GM19023 (cell line): Measurements from ENCODE around the gene BBOF1.
A peak's percentile ranks its signal among the peaks of the same experiment; 100 is the strongest.

ENCODE experiments used
- ATAC-seq: cut with Tn5 transposase; IDR thresholded peaks from one replicate; pipeline ENCODE4 v1.9.1; 2021; ENCODE audit warnings: mild to moderate bottlenecking, moderate library complexity; ENCODE audit not compliant: unreplicated experiment

The BBOF1 gene

GRCh38 chr14:74022346-74022745 is 3.2 kb downstream of the BBOF1 start:
- no peak for ATAC-seq

- no peak for ATAC-seq
Observed at GRCh38 chr14:74029136-74029535, 10.0 kb downstream of the BBOF1 start.

GRCh38 chr14:74034572-74034971 is 15.4 kb downstream of the BBOF1 start:
- ATAC-seq = no peak

- ATAC-seq = no peak
Observed at GRCh38 chr14:74035556-74035955, 16.4 kb downstream of the BBOF1 start.

GRCh38 chr14:74038020-74038859 is 19.1 kb downstream of the BBOF1 start:
- no peak for ATAC-seq

GRCh38 chr14:74042296-74042695 is 23.1 kb downstream of the BBOF1 start:
- no peak for ATAC-seq

- no peak for ATAC-seq
Observed at GRCh38 chr14:74045522-74045921, 26.4 kb downstream of the BBOF1 start.

GRCh38 chr14:74048281-74048680 is 29.1 kb downstream of the BBOF1 start:
- ATAC-seq = no peak

GRCh38 chr14:74049876-74050495 is 30.8 kb downstream of the BBOF1 start:
- ATAC-seq = no peak

GRCh38 chr14:74062809-74063150 is 43.6 kb downstream of the BBOF1 start:
- ATAC-seq = no peak

- no peak for ATAC-seq
Observed at GRCh38 chr14:74064426-74064825, 45.3 kb downstream of the BBOF1 start.

GRCh38 chr14:74064883-74065282 is 45.7 kb downstream of the BBOF1 start:
- no peak for ATAC-seq

- no peak for ATAC-seq
Observed at GRCh38 chr14:74065746-74066575, 46.8 kb downstream of the BBOF1 start.

- no peak for ATAC-seq
Observed at GRCh38 chr14:74077401-74077800, 58.3 kb downstream of the BBOF1 start.

GRCh38 chr14:74080820-74081460 is 61.8 kb downstream of the BBOF1 start:
- no peak for ATAC-seq

- no peak for ATAC-seq
Observed at GRCh38 chr14:74081491-74081890, 62.3 kb downstream of the BBOF1 start.

GRCh38 chr14:74083161-74083560 is 64.0 kb downstream of the BBOF1 start:
- no peak for ATAC-seq

- peak; percentile 14 for ATAC-seq
Observed at GRCh38 chr14:74083784-74084276, 64.7 kb downstream of the BBOF1 start.

GRCh38 chr14:74084277-74085046 is 65.3 kb downstream of the BBOF1 start, which contains the start of the genes ALDH6A1 and LIN52:
Gene ALDH6A1 (minus strand): TSS chr14:74084453. CDS start chr14:74084394, 59 bp downstream.
Gene LIN52 (plus strand): TSS chr14:74084956. CDS start chr14:74084975, 19 bp downstream.
- peak; percentile 94 for ATAC-seq

- no peak for ATAC-seq
Observed at GRCh38 chr14:74085047-74085637, 66.0 kb downstream of the BBOF1 start.
